HL-60/S4 treated with retinoic acid at 250 ng/mL for 4 days and 3 days (cell line): Measurements from ENCODE around the gene CD72.

Experiments used
- in situ Hi-C: fragments of 300-500 bp; cut with MboI; formaldehyde crosslinking; loops from 2 replicates; pipeline ENCODE4 v1.7.0; 2022; ENCODE audit warnings: low sequenced_read_pairs

The CD72 gene, protein sequence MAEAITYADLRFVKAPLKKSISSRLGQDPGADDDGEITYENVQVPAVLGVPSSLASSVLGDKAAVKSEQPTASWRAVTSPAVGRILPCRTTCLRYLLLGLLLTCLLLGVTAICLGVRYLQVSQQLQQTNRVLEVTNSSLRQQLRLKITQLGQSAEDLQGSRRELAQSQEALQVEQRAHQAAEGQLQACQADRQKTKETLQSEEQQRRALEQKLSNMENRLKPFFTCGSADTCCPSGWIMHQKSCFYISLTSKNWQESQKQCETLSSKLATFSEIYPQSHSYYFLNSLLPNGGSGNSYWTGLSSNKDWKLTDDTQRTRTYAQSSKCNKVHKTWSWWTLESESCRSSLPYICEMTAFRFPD

GRCh38 chr9:35618325-35618727 is at the start of gene CD72:
CD72 (minus strand) TSS chr9:35618413; CDS start chr9:35618303, 110 bp downstream.
- in situ Hi-C loops: no loop called here

- in situ Hi-C loops: no loop called here
Observed at GRCh38 chr9:35667939-35668338, 49.7 kb upstream of the CD72 start.

- in situ Hi-C loops: no loop called here
Observed at GRCh38 chr9:35666549-35666948, 48.3 kb upstream of the CD72 start.

GRCh38 chr9:35666045-35666444 is 47.8 kb upstream of the CD72 start:
- in situ Hi-C loops: no loop called here

GRCh38 chr9:35665471-35665818 is 47.2 kb upstream of the CD72 start:
- in situ Hi-C loops: no loop called here

- in situ Hi-C loops: no loop called here
Observed at GRCh38 chr9:35664531-35665470, 46.6 kb upstream of the CD72 start, which contains the start of gene ARHGEF39. ARHGEF39 (minus strand) TSS chr9:35665195; CDS start chr9:35665169, 26 bp downstream.

GRCh38 chr9:35662437-35662836 is 44.2 kb upstream of the CD72 start:
- in situ Hi-C loops: no loop called here

GRCh38 chr9:35661756-35662350 is 43.6 kb upstream of the CD72 start:
- in situ Hi-C loops: no loop called here

- in situ Hi-C loops: no loop called here
Observed at GRCh38 chr9:35660966-35661415, 42.8 kb upstream of the CD72 start.

GRCh38 chr9:35659340-35659739 is 41.1 kb upstream of the CD72 start:
- in situ Hi-C loops: no loop called here

- in situ Hi-C loops: no loop called here
Observed at GRCh38 chr9:35658968-35659220, 40.7 kb upstream of the CD72 start.

GRCh38 chr9:35658137-35658967 is 40.1 kb upstream of the CD72 start, which contains the start of gene CCDC107:
CCDC107 (plus strand) TSS chr9:35658292; CDS start chr9:35658380, 88 bp downstream.
- in situ Hi-C loops: no loop called here

DNA sequence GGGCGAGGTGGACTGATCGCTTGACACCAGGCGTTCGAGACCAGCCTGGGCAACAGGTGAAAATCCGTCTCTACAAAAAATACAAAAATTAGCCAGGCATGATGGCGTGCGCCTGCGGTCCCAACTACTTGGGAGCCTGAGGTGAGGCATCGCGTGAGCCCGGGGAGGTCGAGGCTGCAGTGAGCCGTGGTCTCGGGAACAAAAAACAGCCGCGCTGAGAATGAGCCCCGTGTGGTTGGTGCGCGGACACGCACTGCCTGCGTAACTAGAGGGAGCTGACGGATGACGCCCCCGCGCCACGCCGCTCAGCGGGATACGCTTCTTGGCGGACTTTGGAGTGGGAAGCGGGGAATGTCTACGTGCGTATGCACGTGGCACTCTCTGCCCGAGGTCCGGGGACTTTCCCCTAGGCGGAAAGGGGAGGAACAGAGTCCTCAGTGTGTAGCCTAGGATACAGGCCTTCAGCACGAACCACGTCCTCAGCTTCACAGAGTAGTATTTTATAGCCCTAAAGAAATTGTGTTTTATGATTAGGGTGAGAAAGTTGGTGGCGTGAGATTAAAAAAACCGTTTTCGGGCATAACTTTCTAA is 39.4 kb upstream of the CD72 start, which contains the start of gene RMRP:
TSS of gene RMRP (minus strand) at position 474 of the 591 bp plus-strand sequence.
- in situ Hi-C loops: no loop called here

GRCh38 chr9:35656831-35657545 is 38.8 kb upstream of the CD72 start:
- in situ Hi-C loops: no loop called here

DNA sequence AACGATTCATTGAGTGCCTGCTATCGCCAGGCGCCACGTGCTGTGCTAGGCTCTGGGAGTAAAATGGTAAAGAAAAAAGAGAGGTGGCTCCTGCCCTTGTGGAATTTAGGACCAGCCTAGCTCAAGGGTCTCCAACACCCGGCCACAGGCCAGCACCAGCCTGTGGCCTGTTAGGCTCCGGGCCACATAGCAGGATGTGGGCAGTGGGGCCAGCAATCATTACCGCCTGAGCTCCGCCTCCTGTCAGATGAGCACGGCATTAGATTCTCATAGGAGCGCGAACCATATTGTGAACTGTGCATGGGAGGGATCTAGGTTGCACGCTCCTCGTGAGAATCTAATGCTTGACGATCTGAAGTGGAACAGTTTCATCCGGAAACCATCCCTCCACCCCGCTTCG is 38.1 kb upstream of the CD72 start:
- in situ Hi-C loops: no loop called here

- in situ Hi-C loops: no loop called here
Observed at GRCh38 chr9:35653611-35654010, 35.4 kb upstream of the CD72 start.

GRCh38 chr9:35652829-35653209 is 34.6 kb upstream of the CD72 start:
- in situ Hi-C loops: no loop called here

DNA sequence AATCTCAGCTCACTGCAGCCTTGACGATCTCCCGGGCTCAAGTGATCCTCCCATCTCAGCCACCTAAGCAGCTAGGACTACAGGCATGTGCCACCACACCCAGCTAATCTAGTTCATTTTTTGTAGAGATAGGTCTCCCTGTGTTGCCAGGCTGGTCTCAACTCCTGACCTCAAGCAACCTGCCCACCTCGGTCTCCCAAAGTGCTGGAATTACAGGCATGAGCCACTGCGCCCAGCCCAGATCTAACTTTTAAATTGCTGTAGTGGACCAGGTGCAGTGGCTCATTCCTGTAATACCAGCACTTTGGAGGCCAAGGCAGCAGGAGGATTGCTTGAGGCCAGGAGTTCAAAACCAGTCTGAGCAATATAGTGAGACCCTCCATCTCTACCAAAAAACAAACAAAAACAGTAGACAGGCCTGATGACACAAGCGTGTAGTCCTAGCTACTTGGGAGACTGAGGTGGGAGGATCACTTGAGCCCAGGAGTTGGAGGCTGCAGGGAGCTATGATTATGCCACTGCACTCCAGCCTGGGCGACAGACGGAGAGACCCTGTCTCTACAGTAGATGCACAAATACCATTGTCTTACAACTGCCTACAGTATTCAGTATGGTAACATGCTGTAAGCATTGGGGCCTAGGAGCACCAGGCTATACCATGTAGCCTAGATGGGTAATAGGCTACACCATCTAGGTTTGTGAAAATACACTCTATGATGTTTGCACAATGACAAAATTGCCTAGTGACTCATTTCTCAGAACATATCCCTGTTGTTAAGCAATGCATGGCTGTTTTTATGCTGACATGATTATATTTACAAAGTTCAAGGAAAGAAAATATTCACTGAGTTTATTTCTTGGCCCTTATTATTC is 34.0 kb upstream of the CD72 start:
- in situ Hi-C loops: no loop called here
